Fibroblast of gingiva (primary cell): ENCODE results near the gene PDLIM7.

ENCODE experiments used
- DNase-seq: peaks from one replicate; pipeline ENCODE4 v3.0.0-alpha.2; 2011; ENCODE audit warnings: low read depth

The PDLIM7 gene

DNA sequence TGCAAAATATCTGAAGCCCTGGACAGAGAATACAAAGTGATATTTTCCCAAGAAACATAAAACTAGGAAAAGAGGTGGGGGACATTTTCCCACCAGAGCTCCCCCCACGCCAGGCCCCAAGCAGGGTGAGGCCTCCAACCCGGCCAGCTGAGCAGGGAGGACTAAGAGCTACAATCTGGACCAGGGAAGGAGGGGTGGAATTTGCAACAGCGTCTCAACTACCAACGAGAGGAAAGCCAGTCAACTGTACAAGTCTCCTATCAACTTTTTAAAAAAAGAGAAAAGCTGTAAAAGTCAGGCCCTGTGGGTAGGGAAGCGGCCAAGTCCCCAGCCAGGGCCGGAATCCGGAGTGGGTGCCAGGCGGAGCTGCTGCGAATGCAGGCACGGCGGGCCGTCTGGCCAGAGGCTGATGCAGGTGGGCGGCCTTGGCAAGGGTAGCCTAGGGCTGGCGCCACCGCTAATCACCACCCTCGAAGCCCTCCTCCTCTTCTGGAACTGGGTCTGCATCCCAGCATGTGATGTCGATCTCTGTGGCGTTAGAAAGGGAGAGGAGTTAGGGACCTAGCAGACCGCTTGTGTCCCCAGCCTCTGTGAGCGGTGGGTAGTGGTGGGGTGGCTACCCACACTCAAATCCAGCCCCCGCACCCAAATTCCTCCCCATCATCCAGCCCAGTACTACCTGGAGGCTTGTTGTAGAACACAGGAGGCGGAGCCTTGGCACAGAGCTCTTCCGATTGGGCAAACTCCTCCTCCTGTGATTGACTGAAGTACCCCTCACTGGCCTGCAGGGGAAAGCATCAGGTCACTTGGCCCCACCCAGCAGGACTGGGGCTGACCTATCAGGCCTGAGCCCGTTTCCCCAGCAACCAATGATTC is 40.2 kb downstream of the PDLIM7 start:
- DNase-seq: peak; percentile 96

DNA sequence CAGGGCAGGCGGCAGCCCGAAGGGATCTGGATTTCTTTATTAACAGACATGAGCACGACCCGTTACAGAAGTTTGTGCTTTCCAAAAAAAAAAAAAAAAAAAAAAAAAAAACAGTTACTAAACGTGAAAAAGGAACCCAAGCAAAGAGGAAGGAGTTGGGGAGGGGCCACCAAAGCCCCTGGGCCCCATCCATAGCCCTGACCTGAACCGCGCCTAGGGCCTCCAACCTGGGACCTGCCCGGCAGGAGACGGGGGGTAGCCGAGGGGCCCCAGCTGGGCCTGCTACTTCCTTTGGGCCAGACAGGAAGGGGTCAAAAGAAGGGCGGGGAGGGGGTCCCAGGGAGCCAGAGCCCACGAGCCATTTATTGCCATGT is 40.8 kb downstream of the PDLIM7 start:
- DNase-seq: no peak

DNA sequence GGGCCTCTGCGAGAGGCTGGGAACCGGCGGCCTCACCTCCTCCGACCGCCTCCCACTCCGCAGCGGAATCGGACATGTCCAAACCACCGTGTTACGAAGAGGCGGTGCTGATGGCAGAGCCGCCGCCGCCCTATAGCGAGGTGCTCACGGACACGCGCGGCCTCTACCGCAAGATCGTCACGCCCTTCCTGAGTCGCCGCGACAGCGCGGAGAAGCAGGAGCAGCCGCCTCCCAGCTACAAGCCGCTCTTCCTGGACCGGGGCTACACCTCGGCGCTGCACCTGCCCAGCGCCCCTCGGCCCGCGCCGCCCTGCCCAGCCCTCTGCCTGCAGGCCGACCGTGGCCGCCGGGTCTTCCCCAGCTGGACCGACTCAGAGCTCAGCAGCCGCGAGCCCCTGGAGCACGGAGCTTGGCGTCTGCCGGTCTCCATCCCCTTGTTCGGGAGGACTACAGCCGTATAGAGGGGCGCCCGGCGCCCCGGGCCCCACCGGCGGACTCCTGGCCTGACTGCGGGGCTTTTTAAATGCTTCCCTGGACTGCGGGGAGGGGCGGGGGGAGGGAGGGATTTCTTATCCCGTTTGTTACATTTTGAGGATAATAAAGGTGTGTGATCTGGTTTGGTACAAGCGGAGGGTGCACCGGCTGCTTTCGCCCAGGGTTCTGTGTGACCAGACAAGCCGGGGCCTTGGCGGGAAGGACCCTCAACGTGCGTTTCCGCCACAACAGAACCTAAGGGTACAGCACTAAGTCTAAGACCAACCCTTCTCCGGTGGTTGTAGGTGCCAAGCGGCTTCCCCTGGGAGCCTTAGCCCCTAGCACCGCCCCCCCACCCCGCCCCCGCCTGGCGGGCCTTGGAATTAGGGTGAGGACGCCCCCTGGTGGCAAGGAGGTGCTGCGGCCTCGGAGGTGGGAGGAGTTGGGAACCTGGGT is 41.5 kb downstream of the PDLIM7 start:
- peak; percentile 81 for DNase-seq

DNA sequence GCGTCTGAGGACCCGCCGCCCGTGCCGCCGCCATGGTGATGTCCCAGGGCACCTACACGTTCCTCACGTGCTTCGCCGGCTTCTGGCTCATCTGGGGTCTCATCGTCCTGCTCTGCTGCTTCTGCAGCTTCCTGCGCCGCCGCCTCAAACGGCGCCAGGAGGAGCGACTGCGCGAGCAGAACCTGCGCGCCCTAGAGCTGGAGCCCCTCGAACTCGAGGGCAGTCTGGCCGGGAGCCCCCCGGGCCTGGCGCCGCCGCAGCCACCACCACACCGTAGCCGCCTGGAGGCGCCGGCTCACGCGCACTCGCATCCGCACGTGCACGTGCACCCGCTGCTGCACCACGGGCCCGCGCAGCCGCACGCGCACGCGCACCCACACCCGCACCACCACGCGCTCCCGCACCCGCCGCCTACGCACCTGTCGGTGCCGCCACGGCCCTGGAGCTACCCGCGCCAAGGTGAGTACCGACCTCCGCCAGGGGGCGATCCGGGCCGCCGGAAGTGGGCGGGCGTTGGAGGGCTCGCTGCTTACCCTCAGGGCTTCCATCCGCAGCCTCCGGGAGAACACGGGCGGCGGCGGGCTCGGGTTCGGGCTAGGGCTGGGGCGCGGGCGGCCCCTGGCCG is 42.3 kb downstream of the PDLIM7 start:
- peak; percentile 37 for DNase-seq

DNA sequence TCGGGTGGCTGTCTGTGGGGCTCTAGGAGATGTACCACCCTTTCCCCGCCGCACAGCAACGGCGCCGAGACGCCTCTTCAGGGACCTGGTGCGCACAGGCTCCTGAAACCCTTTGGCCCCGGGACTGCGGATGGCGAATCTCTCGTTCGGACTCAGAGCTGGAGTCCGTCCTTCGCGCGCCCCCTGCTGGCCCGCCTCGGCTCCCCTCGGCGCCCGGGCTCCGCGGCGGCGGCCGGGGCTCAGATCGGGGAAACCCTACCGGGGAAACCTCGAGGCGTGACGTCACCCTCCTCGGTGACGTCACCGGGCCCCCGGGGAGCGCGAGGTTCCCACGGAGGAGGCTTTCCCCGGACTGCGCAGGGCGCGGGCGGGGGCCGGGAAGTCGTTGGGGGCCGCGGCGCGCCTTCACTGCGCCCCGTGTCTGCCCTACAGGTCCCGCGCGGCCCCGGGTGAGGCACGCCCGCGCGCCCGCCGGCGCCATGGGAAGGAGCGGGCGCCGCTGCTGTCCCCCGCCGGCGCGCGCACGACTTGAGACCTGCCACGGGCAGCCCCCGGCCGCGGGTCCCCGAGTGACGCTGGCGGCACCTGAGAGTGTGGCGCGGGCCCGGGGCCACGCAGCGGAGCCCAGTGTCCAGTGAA is 42.9 kb downstream of the PDLIM7 start:
- peak; percentile 79 for DNase-seq

DNA sequence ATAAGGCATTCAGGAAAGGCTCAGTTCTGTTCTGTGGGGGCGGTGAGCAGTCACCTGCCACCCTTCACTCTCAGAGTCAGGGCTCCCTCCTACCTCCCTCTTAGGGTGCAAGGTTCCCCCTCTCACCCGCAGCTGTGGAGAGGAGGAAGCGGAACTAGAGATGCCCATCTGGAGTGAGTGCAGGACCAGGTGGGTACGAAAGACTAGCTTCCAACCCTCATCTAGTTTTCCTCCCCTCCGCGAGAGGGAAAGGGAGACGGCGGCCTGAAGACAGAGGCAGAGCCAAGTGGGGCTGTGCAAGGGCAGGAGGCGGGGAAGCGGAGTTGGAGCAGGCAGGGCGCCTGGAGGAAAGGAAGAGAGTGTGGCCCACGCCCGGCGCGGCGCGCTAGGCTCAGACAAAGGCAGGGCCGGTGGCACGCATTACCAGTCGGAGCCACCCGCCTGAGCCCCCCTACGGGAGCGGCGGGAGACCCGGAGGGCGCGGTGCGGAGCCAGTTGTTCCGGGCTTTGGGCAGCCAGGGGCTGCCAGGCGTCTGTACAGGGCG is 43.5 kb downstream of the PDLIM7 start:
- no peak for DNase-seq

DNA sequence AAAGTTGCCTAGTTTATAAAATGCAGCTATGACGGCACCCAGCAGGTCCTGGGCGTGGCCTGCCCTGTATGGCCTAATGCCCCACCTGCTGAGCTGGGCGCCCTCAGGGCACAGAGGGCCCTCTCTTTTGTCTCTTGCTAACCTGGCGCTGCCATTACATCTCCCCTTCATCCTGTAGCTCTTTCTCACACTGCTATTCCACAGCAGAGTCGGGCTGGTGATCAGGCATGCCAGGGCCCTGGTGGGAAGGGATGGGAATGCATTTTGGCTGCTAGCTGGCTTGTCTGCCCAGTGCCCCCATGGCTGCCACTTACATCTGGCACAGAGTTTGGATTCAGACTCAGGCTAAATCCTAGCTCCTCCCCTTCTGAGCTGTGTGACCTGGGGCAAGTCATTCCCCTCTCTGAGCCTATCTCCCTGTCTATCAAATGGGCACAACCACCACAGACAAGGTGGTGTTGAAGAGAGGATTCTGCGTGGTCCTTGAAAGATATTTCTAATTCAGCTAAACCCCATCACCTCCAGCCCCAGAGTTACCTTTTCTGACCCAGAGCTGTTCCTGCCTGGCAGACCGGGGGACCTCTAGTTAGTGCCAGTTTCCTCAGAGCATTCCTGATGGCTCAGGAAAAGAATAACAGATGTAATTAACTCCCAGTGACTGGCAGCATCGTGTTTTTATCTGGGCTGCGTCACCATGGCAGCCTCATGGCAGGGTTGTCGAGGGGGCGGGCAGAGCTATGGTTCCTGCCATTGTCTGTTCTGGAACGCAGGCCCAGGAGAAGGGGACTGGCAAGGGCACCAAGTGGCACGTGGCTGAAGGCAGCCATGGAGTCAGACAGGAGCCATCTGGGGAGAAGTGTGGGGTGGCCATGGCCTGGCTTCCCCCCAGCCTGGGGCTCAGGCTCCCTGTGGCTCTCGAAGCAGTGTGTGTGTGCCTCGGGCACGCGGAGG is 44.4 kb downstream of the PDLIM7 start:
- no peak for DNase-seq

DNA sequence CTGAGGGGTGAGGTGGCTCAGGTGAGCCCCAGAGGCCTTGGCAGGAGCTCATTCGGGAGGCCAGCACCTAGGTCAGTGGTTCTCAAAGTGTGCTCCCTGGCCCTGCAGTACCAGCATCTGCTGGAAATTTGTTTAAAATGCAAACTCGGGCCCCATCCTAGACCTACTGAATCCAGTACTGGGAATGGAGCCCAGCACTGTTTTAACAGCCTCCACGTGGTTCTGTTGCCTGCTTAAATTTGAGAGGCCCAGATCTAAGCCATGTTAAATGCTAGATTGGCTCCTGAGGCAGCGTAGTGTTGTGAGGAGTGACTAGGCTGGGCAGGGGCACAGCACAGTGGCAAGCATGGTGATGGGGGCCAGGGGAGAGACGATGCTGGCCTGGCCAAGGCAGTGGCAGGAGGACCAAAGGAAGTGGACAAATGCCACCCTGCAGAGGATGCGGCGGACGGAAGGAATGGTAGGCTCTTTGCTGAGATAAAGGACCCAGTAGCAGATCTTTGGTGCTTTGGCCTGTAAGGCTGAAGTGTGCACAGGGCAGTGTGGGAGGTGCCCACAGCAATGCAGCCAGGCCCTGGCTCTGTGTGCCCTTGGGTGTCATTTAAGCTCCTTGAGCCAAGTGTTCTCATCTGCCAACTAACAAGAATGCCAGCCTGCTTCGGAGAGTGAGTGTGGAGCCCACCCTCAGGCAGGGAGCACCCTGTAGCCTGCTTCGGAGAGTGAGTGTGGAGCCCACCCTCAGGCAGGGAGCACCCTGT is 46.6 kb downstream of the PDLIM7 start:
- DNase-seq: no peak

DNA sequence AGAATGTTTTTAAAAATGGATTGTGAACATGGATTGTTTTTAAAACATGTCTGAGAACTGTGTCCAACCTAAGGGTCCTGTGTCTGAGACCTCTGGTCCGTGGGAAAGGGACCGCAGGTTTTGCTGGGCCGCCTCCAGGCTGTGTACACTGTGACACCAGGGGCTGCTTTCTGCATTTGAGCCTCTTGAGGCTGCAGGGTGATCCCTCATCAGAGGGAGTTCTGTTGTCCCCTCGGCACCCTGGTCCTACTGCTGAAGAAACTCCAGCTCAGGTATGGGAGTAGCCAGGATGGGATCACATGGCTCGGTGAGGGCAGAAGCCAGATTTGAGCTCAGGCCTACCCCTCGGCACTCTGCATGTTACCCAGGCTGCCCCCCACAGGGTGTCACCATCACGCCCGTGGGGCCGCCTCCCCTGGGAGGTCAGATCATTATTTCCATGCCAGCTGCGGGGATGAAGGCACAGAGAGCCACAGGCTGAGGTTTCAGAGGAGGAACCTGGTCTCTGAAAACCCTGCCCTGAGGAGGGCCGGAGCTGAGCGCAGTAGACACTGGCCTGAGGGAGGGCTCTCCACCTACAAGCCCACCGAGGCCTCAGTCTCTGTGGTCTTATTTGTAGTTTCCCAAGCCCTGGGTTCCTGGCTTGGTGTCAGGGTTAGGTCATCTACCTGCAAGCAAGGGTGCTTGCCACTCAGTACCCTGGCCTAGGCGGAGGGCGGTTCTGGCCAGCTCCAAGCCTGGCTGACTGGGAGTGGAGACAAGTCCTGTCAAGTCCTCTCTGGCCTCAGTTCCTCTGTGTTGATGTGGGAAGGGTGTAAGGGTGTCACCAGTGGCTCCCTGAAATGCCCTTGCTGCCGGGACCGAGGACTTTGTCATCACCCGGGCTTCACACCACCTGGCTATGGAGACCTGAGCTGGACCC is 48.0 kb downstream of the PDLIM7 start:
- no peak for DNase-seq

DNA sequence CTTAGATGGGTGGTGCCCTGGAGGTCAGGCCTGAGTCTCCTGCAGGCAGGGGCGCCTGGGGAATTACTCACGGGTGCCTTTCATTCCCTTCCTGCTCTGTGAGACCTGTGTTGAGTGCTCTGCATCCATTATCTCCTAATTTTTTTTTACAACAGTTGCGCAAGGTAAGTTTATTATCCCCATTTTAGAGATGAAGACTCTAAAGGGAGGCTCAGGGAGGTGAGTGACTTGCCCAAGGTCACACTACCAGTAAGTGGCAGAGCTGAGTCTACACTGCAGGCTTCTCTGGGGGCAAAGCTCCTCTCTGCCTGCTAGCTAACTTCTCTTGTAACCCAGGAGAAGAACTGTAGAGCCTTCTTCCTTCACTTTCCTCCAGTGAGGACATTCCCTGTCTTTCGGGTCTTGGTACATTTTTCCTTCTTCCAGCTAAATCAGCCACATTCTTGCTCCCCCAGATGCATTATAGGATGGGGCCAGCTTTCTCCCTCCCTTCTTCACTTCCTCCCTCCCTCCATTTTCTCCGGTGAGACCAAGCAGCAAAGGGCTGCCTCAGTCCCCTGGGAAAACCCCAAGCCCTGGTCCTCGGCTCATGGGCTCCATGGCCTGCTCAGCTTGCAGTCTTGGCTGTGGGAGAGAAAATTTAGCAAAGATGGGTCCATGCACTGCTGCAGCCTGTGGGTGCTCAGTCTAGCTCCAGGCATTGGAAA is 49.0 kb downstream of the PDLIM7 start:
- no peak for DNase-seq

DNA sequence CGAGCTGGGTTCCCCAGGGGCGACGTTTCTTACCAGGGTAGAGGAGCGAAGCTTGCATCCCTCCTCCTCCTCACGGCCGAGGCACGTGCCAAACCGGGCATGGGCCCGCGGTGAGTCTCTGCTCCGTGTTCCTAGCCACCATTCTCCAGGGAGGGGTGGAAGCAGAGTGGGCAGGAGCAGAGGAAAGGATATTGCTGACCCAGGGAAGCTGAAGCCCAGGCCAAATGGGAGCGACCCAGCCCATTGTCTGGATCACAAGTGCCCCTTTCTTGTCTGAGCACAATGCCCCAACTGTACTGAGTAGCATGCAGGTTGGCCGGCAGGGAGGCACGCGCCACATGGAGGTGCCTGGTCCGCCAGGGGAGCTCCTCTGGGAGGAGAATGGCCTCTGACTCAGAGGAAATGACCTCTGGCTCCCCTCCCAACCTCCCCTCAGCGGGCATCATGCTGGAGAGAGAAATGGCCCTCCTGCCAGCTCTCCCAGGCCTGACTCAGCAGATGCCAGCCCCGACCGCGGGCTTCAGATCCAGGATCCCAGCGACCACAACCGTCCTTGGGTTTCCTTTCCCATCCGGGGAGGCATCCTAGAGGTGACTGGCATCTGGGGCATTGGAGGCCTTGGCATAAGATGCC is 49.7 kb downstream of the PDLIM7 start:
- peak; percentile 93 for DNase-seq

DNA sequence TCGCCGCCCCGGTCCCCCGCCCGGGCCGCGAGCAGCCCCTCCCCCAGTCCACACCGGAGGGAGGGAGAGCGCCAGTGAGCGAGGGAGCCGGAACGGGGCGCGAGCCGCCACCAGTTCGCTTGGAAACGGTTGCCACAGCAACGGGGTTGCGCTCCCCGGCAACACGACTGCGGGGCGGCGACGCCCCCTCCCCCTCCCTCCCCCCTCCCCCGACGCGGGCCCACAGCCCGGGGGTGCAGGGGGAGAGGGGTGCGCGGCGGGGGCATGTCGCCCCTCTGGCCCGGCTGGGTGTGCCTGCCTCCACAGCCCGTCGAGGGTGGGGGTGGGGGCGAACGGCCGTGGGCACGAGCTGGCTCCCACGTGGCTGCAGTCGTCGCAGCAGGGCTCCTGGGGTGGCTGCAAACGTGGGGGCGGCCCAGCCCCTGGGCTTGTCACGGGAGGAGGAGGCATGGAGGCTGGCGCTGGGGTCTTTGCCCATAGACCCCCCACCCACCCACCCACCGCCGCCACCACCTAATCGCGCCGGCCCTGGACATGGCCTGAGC is 50.3 kb downstream of the PDLIM7 start:
- peak; percentile 52 for DNase-seq

DNA sequence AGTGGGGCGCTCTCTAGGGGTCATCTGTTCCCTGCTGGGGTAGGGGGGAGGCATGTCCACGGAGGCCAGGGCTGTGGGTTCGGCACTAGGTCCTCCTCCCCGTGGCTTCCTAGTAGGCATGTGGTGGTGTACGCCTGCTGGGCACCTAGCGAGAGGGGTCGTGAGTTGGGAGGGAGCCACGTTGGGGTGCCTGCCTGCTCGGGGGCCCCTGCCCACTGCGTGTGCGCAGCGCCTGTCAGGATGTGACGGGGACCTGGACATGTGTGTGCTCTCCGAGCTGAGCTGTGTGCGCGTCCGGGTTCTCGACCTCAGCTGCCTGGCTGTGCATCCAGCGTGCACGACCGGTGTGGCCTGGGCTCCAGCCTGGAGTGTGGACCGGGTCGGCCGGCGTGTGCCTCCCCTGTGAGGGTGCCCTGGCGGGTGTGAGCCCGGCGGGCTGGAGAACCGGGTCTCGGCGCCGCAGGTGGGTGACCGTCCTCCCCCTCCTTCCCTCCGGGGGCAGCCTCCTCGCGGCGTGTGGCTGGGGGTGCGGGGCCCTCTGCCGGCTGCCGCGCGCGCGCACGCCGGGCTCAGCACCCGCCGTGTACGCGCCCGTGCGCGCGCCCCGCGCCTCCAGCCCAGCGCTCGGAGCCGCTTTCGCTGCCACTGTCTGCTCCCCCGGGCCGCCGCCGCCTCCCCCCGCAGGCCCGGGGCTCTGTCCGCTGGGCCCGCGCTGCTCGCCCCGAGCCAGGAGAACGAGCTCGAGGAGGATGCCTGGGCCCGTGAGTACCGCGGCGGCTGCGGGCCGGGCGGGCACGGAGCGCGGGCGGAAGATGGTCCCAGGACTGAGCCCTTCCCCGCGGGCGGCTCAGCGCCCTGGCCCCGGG is 51.0 kb downstream of the PDLIM7 start, which contains the start of gene PRR7:
TSS of gene PRR7 (plus strand) at position 615 of the 866 bp plus-strand sequence. CDS start 8,254 bp downstream, outside the sequence.
- peak; percentile 74 for DNase-seq

DNA sequence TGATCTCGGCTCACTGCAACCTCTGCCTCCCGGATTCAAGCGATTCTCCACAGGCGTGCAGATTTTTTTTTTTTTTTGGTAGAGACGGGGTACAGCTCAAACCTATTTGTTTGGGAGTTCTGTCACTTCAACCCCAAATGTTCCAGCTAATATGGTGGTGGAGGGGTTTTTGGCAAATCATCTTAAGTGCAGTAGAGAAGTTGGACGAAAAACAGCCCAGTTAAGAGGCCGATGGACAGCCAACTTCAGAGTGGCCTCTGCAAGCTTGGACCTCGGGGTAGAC is 51.5 kb downstream of the PDLIM7 start:
- DNase-seq: no peak

DNA sequence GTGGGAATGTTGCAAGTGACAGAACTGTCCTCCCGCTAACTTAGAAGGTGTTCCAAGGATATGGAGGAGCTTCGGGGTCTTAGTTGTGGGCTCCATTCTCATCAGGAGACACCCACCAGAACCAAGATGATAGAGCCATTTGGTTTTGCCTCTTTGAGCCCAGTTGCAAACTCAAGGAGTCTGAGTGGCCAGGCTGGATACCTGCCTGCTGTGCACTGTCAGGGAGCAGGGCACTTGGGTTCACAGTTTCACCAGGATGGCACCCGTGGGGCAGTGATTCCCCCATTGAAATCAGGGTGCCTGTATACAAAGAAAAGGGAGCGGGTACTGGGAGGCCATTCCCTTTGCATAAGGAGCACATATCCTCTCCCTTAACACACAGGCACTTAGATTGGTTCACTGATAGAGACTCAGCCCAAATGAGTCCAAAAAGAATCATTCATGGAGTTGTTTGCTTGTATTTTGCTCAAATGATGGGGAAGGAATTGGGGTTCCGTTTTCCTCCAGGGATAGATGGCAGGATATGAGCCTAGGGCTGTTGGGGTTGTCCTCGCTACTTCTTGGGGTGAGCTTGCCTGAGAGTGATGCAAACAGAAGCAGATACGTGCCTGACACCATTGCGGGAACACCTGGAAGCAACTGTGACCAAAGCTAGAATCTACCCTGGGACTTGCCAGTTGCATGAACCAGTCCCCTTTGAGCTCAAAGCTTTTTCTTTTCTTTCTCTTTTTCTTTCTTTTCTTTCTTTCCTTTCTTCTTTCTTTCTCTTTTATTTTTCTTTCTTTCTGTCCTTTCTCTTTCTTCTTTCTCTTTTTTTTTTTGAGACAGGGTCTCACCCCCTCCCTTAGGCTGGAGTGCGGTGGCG is 52.1 kb downstream of the PDLIM7 start:
- DNase-seq: no peak
